Left ventricle myocardium inferior (tissue), 1 donor: ENCODE data around the gene SEPTIN12. TPM values are rescaled to one million over a fixed set of nuclear protein-coding genes. Genes with fewer than 3 reads are reported as not detected.

Experiments
- DNase-seq: peaks from one replicate; pipeline ENCODE4 v3.0.0-alpha.2; 2020
- H3K27ac ChIP-seq: fragments of 200-600 bp; replicated peaks from 2 replicates; pipeline ENCODE4 v1.8.0; 2021
- H3K27me3 ChIP-seq: fragments of 200-600 bp; 2 replicates; pipeline ENCODE4 v1.8.0; 2021; ENCODE audit warnings: low read depth
- H3K36me3 ChIP-seq: fragments of 200-600 bp; 2 replicates; pipeline ENCODE4 v1.8.0; 2021
- H3K4me1 ChIP-seq: fragments of 200-600 bp; 2 replicates; pipeline ENCODE4 v1.8.0; 2021
- H3K4me3 ChIP-seq: fragments of 200-600 bp; 2 replicates; pipeline ENCODE4 v1.8.0; 2021; ENCODE audit warnings: mild to moderate bottlenecking, moderate library complexity
- H3K9me3 ChIP-seq: fragments of 200-600 bp; replicated peaks from 2 replicates; pipeline ENCODE4 v1.8.0; 2021
- intact Hi-C: fragments of 100-400 bp; cut with micrococcal nuclease; formaldehyde crosslinking; loops from one replicate; pipeline ENCODE4 v1.11.0; 2022
- total RNA-seq: library from RNA; stranded (reverse); fragmentation: NEBNext Ultra II Directional; extraction: Animal tissue kit (Norgen Biotek cat#: 25700); gene quantifications from one replicate; pipeline ENCODE4 v1.2.1, GENCODE V29; 2021
- TF ChIP-seq, protein P1 (sequence below): fragments of 200-600 bp; IDR thresholded peaks from 2 replicates; pipeline ENCODE4 v1.8.0; 2021; ENCODE audit warnings: antibody characterized with exemption, mild to moderate bottlenecking, borderline replicate concordance
- donor health status: DM: no; HTN: yes; CAD: no; lungs with severe emphysema.

Gene SEPTIN12
- total RNA-seq, 1 donor from 2014 or later: not detected

DNA sequence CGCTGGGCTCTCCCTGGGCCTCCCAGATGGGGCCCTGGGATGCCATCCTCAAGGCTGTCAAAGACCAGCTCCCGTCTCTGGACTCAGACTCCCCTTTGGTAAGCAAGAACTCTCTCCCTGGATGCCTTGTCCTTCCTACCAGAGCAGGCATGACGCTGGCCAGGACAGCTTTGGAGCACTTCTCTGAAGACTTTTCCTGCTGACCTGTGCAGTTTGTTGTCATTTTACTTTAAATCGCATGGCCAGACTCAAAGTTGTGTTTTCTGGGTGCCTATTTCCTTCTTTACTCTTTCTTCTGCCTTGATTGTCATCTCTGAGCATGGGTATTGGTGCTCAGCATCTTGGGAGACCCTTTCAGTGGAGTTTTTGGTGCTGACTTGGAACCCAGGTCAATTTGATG lies 51.6 kb downstream of the SEPTIN12 start:
- TF ChIP-seq, protein P1, sequence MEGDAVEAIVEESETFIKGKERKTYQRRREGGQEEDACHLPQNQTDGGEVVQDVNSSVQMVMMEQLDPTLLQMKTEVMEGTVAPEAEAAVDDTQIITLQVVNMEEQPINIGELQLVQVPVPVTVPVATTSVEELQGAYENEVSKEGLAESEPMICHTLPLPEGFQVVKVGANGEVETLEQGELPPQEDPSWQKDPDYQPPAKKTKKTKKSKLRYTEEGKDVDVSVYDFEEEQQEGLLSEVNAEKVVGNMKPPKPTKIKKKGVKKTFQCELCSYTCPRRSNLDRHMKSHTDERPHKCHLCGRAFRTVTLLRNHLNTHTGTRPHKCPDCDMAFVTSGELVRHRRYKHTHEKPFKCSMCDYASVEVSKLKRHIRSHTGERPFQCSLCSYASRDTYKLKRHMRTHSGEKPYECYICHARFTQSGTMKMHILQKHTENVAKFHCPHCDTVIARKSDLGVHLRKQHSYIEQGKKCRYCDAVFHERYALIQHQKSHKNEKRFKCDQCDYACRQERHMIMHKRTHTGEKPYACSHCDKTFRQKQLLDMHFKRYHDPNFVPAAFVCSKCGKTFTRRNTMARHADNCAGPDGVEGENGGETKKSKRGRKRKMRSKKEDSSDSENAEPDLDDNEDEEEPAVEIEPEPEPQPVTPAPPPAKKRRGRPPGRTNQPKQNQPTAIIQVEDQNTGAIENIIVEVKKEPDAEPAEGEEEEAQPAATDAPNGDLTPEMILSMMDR: no peak
- no peak for DNase-seq
- H3K27ac ChIP-seq: no peak overlapping the region
- H3K9me3 ChIP-seq: no peaks in the 10 kb centered on the region
- intact Hi-C loops: no loop called here
- no peak overlapping the region for H3K4me3 ChIP-seq
- H3K4me1 ChIP-seq: peaks cover 25% of the 10 kb centered on the region
- H3K27me3 ChIP-seq: no peaks in the 10 kb centered on the region
- H3K36me3 ChIP-seq: no peaks in the 10 kb centered on the region

DNA sequence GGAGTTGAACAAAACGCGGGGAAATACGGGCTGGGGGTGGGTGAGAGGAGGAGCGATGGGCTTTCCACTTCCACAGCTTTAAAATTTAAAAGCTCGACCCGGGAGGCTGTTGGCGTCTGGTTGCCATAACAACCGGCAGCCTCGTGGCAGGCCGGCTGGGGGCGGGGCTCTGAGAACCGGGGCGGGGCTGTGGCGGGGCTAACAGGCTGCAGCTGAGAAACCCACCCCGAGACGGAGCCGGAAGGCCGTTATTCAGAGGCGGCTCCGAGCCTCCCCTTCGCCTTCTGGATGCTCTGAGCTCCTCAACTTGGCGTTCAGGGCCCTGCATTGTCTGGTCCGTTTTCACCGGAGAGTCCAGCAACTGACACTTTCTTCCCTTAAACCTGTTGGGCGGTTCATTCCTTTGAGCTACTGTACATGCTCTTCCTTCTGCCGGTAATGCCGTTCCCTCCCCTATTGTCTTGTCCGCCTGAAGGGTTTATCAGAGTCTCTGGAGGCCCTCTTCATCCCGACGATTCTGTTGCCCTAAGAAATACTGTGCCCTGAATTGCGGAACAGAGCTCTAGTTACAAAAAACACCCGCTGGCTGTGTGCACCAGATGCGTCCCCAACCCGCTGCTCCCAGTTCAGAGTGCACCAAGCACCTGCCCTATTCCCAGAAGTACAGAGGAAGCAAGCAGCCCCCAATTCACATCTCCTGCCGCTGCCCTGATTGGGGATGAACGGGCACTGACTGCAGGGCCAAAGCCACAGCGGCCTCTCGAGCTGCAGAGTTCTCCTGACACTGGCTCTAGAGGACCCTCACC lies 53.2 kb downstream of the SEPTIN12 start:
- intact Hi-C loops: no loop called here

DNA sequence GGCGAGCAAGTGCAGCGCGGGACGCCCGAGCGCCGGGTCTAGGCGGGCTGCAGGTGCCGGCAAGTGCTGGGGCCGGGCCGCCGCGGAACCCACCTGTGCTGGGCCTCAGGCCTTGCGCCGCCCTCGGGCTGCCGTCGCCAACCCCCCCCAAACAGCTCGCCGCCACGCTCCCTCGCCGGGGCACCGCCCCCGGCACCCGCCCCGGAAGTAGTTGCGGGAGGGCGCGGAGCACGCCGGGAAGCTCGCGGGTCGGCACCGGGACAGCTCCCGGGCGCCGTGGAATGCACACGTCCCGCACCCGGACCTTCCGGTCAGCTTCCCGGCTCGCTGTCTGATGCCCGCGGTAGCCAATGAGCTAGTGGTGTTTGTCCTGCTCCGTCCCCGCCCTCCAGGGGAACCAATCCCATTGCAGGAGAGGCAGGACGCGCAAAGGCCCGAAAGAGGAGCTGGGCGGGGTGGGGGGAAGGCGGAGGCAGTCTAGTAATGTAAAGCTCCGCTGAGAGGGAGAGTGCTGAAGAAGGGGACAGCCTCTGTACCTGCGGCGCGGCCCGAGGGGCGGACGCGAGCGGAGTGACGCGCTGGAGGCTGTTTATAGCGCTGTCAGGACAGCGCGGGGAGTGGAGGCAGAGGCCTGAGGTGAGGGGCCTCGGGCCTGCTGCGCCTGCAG lies 53.9 kb downstream of the SEPTIN12 start, which contains the start of the genes ANKS3 and DNAAF8:
ANKS3 (minus strand) TSS at position 209 of the 667 bp plus-strand sequence. CDS start 4,122 bp downstream, outside the sequence.
DNAAF8 (plus strand) TSS at position 475 of the 667 bp plus-strand sequence. CDS start 1,978 bp downstream, outside the sequence.
- peaks cover 25% of the 10 kb centered on the region for H3K4me1 ChIP-seq
- H3K4me3 ChIP-seq: peak within 1 kb of the TSS; percentile 88
- H3K27ac ChIP-seq: peak within 1 kb of the TSS; percentile 84
- peaks cover 23% of the 10 kb centered on the region for H3K36me3 ChIP-seq
- no peaks in the 10 kb centered on the region for H3K27me3 ChIP-seq
- TF ChIP-seq, protein P1: no peak
- DNase-seq: peak; percentile 96
- intact Hi-C loops: no loop called here
- no peaks in the 10 kb centered on the region for H3K9me3 ChIP-seq

More for the DNA sequence above, 53.2 kb downstream of the SEPTIN12 start:
- H3K27ac ChIP-seq: peak overlapping the region; percentile 84
- peaks cover 16% of the 10 kb centered on the region for H3K36me3 ChIP-seq
- TF ChIP-seq, protein P1: no peak
- H3K27me3 ChIP-seq: no peaks in the 10 kb centered on the region
- DNase-seq: peak; percentile 91
- no peaks in the 10 kb centered on the region for H3K9me3 ChIP-seq
- H3K4me1 ChIP-seq: peaks cover 25% of the 10 kb centered on the region
- peak overlapping the region; percentile 88 for H3K4me3 ChIP-seq

DNA sequence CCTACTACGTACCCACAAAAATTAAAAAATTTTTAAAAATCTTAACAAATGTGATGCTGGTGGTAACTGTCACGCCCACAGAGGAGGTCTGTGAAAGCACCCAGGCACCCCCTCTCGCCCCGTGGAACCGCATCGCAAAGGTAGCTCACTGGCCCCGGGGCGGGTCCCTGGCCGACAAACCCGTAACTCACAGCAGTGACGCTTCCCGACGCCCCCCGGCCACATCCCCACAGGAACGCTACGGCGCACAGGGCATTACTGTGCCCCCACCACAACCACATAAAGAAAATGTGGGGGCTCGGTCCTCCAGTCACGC lies 54.4 kb downstream of the SEPTIN12 start:
- Histone ChIP-seq H3K36me3 (peaks cover 28% of the 10 kb centered on the region), H3K27ac (peak overlapping the region; percentile 84), H3K27me3 (no peaks in the 10 kb centered on the region), H3K4me1 (peaks cover 25% of the 10 kb centered on the region), H3K4me3 (peak overlapping the region; percentile 88), H3K9me3 (no peaks in the 10 kb centered on the region)
- no peak for DNase-seq
- intact Hi-C loops: no loop called here
- TF ChIP-seq, protein P1: no peak

DNA sequence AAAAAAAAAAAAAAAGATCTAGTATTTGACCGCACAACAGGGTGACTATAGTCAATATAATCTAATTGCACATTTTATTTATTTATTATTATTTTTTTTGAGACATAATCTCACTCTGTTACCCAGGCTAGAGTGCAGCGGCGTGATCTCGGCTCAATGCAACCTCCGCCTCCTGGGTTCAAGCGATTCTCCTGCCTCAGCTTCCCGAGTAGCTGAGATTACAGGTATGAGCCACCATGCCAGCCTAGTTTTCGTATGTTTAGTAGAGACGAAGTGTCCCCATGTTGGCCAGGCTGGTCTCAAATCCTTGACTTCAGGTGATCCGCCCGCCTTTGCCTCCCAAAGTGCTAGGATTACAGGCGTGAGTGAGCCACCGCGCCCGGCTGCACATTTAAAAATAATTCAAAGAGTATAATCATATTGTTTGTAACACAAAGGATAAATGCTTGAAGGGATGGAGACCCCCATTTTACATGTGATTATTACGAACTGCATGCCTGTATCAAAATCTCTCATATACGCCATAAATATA lies 54.9 kb downstream of the SEPTIN12 start:
- Histone ChIP-seq H3K27ac (peak overlapping the region; percentile 84), H3K9me3 (no peaks in the 10 kb centered on the region), H3K27me3 (no peaks in the 10 kb centered on the region), H3K4me3 (peak overlapping the region; percentile 88), H3K36me3 (peaks cover 33% of the 10 kb centered on the region), H3K4me1 (peaks cover 25% of the 10 kb centered on the region)
- intact Hi-C loops: no loop called here
- TF ChIP-seq, protein P1: no peak
- no peak for DNase-seq
